Hematopoietic multipotent progenitor cell treated with erythropoietin and hydrocortisone succinate and interleukin-3 and kit ligand, for 17 days (in vitro differentiated cells): ENCODE data around the gene L3MBTL4.

Experiments
- DNase-seq: peaks from one replicate; pipeline ENCODE4 v3.0.0-alpha.2; 2015; ENCODE audit warnings: low spot score

The L3MBTL4 gene

GRCh38 chr18:6024745-6025248 is 389.9 kb downstream of the L3MBTL4 start:
- no peak for DNase-seq

DNA sequence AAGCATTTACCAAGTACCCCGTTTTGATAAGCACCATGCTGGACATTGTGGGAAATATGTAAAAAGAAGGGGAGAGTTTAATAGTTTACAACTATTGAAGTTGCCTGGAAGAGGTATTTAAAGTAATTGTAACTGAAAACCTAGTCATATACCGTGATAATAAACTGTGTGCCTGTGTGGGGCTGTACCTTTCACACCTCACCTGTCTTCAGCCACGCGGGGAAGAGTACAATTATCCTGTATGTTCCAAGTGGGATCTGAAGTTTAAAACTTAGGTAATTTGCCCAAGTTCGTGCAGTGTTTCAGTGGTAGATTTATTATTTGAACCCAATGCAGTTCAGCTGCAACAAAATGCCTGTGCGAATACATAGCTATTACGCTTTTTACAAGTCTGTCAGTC is 391.2 kb downstream of the L3MBTL4 start:
- no peak for DNase-seq

DNA sequence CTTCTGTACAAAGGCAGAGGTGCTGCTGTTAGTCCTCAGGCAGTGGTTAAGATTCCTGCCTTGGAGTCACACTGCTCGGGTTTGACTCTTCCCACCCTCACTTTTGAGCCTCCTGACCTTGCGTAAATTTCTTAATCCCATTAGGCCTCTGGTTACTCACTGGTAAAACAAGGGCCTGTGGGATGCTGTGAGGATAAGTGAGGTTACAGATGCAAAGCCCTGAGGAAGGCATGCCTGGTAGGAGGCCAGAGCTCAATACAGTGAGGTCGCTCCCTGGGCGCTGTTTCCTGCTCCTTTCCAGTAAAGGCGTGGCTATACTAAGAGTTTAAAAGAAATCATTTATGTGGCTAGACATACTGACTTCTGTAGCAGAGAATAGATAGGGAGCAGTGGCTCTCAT is 391.9 kb downstream of the L3MBTL4 start:
- DNase-seq, result no peak

DNA sequence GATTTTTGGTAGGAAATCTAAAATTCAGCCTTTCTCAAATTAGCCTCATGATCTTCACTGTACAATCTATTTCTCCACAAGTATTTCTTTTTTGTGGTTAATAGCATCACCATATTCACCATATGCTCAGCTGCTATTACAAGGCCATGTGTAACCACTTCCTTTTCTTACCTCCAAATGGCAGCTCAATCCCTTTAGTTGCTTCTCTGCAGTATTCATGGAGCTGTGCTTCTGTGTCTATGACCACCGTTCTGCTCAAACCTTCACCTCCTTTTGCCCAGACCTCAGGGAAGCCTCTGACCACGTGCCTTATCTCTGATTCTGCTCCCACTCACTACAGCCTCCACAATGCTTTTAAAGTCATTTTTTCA is 392.7 kb downstream of the L3MBTL4 start:
- DNase-seq, result no peak

GRCh38 chr18:6021306-6022073 is 393.2 kb downstream of the L3MBTL4 start:
- no peak for DNase-seq

DNA sequence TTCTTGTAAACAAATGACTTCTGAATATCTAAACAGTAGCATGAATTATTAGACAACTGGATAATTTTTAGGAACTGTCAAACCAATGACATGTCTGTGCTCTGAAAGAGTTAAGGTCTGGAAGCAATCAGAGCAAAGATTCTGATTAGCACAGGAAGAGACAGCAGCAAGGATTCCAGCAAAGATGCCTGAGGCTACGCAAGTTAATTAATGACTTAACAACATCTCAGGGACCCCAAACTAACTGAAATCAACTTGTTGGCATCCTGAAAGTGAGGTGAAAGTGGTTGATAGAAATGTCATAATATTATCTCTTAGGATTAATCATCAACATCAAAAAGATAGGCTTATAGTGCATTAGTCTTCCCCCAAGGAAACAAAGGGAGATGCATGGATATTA is 396.0 kb downstream of the L3MBTL4 start:
- no peak for DNase-seq

DNA sequence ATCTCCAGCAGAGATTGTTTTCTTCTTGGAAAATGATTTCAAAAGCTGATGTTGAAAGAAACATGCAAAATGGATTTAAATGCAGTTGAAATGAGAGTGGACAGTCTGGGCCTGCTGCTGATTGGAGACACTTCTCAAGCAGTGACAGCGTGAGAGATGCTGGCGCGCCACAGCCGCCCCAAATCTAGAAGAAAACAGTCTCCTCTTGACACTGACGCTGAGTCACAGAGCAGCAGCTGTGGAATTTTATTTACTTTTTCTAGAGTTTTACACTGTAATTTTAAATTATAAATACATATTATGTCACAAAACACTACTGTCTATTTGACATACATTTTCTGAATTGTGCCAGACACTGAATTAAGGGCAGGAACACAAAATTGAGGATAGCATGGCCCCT is 397.5 kb downstream of the L3MBTL4 start:
- no peak for DNase-seq

GRCh38 chr18:6015364-6015763 is 399.3 kb downstream of the L3MBTL4 start:
- no peak for DNase-seq

DNA sequence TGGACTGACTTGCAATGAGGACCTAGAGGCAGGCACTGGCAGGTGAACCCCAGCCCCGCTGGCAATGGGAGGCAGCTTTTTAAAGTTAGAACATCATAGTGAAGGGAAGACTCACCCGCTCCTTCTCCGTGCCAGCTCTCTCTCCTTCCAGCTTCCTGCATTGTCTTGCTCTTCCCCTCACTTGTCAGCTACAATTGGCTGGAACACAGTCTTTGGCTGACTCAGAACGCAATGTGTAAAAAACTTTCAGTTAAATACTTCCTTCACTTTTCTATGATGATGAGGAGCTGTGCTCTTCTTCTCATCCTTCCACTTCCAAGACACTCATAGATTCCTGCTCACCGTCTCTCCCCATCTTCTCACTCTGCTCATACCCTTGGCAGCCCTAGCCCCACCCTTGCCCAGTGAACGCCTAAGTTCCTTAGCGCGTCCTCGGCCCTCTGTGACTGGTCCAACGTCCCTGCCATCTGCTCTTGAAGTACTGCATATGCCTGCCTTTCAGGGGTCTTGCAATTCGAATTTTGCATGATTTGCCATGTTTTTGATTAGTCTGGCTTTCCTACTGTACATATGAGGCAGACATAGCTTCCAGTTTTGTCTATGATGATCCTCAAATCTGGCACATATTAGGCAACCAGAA is 401.4 kb downstream of the L3MBTL4 start:
- no peak for DNase-seq

- no peak for DNase-seq
Observed at GRCh38 chr18:6010921-6011320, 403.8 kb downstream of the L3MBTL4 start.

DNA sequence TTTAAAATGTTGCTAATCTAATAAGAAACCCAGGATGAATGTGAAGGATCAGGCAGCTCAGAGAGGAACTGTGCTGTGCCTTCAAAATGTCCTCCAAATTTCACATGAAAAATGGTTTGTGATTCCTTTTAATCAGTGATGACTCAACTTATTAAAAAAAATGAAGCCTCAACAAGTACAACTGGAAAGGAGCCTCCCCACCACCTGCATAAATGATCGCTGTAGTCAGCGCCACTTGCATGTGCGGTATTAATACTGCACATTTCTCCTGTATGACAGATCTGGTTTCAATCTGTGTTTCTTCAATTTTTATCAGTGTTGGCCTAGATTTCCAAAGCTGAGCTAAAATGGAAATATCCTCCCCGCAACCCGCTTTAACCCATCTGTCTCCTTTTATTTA is 404.4 kb downstream of the L3MBTL4 start:
- no peak for DNase-seq

DNA sequence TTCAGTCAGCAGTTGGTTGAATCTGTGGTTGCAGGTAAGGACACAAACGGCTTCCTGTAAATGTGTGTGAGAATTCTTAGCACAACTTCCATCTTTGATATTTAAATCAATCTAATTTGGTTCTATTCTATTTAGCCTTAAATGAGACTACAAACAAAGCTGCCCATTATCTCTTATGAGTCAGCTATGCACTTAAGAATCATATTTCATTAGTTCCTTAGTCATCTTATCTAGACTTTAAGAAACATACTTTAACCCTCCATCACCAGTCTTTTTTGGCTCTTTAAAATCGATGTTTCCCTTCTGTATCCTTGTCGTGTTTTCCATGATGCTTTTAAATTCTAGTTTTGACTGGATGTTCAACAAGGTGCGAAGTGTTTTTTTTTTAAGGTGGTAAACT is 405.0 kb downstream of the L3MBTL4 start:
- DNase-seq, result no peak

DNA sequence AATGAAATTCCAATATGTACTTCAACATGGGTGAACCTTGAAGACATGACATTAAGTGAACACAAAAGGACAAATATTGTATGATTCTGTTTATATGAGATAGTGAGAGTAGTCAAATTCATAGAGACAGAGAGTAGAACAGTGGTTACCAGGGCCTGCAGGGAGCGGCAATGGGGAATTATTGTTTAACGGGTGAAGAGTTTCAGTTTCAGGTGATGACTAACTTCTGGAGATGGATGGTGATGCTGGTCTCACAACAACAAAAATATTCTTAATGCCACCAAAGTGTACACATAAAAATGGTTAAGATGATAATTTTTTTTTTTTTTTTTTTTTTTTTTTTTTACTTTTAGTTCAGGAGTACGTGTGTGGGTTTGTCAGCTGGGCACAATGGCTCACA is 410.0 kb downstream of the L3MBTL4 start:
- no peak for DNase-seq

DNA sequence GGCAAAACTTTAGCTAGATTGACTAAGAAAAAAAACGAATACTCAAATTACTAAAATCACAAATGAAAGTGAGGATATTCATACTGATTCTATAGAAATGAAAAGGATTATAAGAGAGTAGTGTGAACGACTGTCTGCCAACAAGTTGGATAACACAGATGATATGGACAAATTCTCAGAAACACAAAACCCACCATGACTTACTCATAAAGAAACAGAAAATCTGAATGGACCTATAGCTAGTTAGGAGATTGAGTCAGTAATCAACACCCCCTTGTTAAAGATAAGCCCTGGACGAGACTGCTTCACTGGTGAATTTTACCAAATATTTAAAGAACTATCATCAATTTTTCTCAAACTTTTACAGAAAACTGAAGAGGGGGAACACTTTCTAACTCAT is 410.6 kb downstream of the L3MBTL4 start:
- DNase-seq, result no peak

DNA sequence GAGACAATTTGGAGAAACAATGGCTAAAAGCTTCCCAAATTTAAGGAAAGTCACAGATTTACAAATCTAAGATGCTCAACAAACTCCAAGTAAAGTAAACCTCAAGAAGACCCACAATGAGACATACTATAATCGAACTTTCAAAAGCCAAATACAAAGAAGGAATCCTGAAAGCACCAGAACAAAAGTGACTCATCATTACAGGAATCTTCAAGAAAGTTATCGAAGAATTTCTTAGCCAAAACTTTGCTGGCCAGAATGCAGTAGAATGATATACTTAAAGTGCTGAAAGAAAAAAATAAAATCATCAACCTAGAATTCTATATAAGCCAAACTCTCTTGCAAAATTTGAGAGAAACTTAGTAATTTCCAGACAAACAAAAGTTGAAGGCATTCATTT is 412.8 kb downstream of the L3MBTL4 start:
- no peak for DNase-seq

DNA sequence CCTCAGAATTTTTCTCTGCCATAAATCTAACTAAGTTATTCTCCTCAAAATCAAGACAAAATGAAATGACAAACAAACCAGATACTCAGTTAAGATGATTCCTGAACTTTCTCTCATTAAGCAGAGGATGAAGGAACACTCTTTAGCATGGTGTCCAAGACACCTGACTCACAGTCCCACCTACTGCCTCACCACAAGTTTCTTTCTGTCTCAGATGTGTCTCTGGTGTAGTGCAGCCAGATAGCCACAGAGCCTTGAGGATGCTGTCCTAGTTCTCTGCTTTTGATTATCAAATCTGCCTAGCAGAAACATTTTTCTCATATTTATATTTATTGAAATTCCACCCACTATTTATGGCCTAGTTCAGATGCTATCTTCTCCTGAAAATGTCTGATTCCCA is 415.8 kb downstream of the L3MBTL4 start:
- no peak for DNase-seq

DNA sequence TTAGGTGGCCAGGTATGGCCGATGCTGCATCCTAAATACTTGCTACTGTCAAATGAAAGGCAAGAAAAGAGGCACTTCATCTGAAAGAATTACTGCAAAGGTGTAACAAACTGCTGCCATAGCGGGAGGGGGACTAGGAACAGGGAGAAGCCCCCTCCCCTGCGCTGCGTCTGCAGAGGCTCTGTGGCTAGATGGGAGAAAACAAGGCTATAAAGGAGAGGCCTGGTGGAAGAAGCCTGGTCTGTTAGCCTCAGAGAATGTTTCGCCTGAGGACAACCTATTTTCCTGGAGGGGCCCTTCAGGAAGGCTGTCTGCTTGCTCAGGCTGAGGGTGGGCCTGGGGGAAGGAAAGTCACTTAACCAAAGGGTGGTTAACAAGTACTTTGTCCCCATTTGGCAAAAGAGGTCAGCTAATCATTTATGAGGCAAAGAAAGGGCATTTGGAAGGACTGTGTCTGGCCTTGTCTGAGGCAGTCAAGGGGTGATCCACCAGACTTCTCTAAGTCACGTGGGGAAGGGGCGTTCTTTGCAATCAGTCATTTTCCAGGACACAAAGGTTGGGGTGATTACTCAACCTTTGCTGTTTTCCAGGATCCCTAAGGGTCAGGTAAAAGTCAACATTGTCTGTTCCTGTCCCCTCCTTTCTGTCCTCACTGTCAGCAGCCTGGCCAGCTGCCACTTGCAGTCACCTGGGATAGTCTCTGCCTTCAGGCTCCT is 416.4 kb downstream of the L3MBTL4 start:
- DNase-seq, result no peak

DNA sequence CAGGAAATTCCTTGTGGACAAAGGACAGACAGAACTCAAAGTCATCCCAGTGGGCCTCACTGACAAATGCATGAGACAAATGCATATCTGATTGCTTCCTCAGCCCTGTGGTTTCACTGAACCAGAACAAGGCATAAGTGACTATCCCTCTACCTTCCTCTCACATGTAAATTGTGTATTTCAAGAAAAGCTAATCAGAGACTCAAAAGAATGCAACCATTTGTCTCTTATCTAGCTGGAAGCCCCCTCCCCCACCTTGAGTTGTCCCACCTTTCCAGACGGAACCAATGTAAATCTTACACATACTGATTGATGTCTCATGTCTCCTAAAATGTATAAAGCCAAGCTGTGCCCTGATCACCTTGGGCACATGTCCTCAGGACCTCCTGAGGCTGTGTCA is 417.4 kb downstream of the L3MBTL4 start:
- no peak for DNase-seq

- no peak for DNase-seq
Observed at GRCh38 chr18:5995626-5996025, 419.1 kb downstream of the L3MBTL4 start.

DNA sequence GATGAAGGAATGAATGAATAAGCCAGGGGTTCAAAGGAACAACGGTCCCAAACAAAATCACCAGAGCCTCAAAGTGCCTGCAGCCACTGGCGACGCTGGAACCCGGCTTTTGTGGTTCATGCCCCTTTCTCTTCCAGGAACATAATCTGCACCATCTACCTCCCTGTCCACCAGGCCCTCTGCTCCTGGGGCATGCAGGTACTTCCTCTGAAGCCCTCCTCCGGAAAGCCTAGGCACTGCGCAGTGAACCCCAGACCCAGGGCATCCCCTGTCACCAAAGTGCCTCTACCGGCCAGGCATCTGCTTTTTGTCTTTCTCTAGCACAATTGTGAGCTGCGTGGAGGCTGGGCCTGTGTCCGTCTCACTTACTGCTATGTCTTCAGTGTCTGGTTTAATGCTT is 420.8 kb downstream of the L3MBTL4 start:
- no peak for DNase-seq

- no peak for DNase-seq
Observed at GRCh38 chr18:5992381-5992780, 422.3 kb downstream of the L3MBTL4 start.

DNA sequence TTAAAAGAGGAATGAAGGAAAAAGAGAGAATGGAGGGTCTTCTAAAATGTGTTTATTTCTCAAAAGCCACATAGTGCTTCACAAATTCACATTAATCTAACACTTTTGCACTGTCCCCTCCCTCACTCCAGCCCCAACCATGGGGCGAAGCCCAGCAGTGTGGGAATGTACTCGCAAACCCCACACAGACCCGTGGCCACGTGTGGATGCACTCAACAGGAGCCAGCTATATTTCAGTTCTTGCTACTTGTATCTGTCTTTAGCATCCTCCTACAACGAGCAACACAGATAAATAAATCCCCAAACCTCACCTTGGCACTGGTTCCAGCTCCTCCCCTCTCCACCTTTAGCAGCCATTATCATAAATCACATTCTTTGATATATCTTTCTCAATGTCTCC is 427.5 kb downstream of the L3MBTL4 start:
- no peak for DNase-seq

- DNase-seq, result no peak
Observed at GRCh38 chr18:5986257-5986931, 428.3 kb downstream of the L3MBTL4 start.
